ENCODE data around the gene TMLHE.

DNA sequence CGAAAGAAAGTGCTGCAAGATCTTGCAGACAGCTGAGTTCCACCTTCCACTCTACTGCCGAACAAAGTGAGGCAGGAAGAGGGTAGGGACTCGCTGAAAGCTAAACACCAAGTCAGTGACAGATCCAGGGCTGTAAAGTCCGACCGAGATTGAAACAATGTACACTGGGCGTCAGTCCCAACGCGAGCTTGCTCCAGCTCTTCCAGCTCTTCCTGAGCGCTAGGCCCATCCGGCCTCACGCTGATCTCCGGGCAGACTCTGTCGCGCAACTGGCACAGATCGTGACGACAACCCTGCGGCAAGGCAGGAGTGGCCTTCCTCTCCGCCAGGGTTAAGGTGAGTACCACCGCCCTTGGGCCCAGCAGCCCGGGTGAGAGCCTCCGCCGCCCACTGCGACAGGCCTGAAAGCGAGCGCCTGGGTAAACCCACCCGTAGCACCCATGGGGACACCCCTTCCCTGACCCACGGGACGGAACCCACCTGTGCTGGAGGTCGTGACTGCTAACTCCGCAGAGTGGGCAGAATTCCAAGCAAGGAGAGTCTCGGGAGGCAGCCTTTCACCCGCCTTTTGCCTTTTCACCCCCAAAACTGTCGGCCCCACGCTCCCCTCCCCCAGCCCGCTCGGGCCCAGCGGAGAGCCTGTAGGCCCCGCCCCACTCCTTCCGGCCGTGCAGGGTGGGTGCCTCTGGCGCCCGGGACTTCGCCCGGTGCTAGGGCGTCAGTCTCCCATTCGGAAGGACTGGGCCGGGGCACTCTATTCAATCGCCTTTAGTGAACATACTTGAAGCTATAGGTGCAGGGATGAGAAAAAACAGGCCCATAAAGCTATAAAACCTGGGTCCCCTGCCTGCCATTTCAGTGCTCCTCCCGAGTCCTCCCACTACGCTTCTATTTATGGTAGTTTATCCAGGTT, at the start of gene TMLHE, which contains the start of gene SPRY3:
- TF ChIP-seq, protein P1, sequence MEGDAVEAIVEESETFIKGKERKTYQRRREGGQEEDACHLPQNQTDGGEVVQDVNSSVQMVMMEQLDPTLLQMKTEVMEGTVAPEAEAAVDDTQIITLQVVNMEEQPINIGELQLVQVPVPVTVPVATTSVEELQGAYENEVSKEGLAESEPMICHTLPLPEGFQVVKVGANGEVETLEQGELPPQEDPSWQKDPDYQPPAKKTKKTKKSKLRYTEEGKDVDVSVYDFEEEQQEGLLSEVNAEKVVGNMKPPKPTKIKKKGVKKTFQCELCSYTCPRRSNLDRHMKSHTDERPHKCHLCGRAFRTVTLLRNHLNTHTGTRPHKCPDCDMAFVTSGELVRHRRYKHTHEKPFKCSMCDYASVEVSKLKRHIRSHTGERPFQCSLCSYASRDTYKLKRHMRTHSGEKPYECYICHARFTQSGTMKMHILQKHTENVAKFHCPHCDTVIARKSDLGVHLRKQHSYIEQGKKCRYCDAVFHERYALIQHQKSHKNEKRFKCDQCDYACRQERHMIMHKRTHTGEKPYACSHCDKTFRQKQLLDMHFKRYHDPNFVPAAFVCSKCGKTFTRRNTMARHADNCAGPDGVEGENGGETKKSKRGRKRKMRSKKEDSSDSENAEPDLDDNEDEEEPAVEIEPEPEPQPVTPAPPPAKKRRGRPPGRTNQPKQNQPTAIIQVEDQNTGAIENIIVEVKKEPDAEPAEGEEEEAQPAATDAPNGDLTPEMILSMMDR (IDR thresholded peaks at IDR 0.05): no peak
- TF ChIP-seq TCF7L2 (IDR thresholded peaks at IDR 0.05; ENCODE audit: low read depth, low read length): no peak

Data from Panc1 (cell line).